Duodenal mucosa (tissue), 2 donors: ENCODE results near the gene COL9A1.

Experiments used
- H3K27ac ChIP-seq: one replicate; pipeline ENCODE4 v1.7.0; 2013; ENCODE audit warnings: low read depth, low read length
- H3K27me3 ChIP-seq, 2 donors: one replicate each; pipeline ENCODE4 v1.7.0; 2013; ENCODE audit warnings: low read length in 2 of 2, control low read depth in 1 of 2; ENCODE audit not compliant: insufficient read depth in 2 of 2, control insufficient read depth in 1 of 2
- H3K36me3 ChIP-seq, 2 donors: one replicate each; pipeline ENCODE4 v1.7.0; 2013; ENCODE audit warnings: low read length in 2 of 2, control low read depth in 1 of 2; ENCODE audit not compliant: insufficient read depth in 2 of 2, control insufficient read depth in 1 of 2
- H3K4me1 ChIP-seq, 2 donors: one replicate each; pipeline ENCODE4 v1.7.0; 2013; ENCODE audit warnings: low read length in 2 of 2, control low read depth in 1 of 2; ENCODE audit not compliant: insufficient read depth in 2 of 2, control insufficient read depth in 1 of 2
- H3K4me3 ChIP-seq, 2 donors: one replicate each; pipeline ENCODE4 v1.7.0; 2013; ENCODE audit warnings: low read length in 2 of 2, low read depth in 1 of 2
- H3K9ac ChIP-seq, 2 donors: one replicate each; pipeline ENCODE4 v1.7.0; 2013; ENCODE audit warnings: low read length in 2 of 2, low read depth in 1 of 2
- H3K9me3 ChIP-seq, 2 donors: one replicate each; pipeline ENCODE4 v1.7.0; 2013; ENCODE audit warnings: low read length in 2 of 2, control low read depth in 1 of 2; ENCODE audit not compliant: control insufficient read depth in 1 of 2

Gene COL9A1

DNA sequence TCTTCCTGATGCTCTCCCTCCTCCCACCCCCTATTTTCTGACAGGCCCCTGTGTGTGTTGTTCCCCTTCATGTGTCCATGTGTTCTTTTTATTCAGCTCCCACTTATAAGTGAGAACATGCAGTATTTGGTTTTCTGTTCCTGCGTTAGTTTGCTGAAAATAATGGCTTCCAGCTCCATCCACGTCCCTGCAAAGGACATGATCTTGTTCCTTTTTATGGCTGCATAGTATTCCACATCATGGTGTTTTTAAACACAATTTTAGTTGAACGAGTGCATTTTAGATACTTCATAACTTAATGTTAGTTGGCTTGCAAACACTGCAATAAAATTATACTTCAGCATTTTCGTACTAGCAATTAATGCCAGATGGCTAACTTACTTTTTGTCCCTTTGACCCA is 28.5 kb downstream of the COL9A1 start:
- Histone ChIP-seq H3K4me1 (no peaks in the 10 kb centered on the region), H3K4me3 (no peak overlapping the region), H3K9me3 (no peaks in the 10 kb centered on the region), H3K27ac (no peak overlapping the region), H3K9ac (no peak overlapping the region), H3K36me3 (no peaks in the 10 kb centered on the region), H3K27me3 (peaks cover 0 to 9% of the 10 kb centered on the region in 2 donors)

DNA sequence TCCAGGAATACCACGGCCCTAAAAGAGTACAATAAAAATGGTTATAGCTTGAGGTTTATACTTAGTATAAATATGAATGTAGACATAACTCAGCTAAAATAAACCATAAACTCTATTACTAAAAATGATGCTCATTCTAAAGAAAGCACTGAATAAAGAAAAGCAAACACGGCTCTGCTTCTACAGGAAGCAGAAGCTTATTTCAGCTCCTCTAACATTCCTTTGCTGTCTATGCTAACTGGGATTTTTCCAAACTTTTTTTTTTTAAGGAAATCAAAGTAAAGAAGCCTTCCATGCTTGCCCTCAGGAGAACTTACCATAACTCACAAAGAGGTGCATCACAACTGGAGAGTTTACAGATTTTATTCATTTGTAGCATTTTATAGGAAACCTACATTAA is 30.8 kb downstream of the COL9A1 start:
- Histone ChIP-seq H3K4me3 (no peak overlapping the region), H3K9me3 (no peaks in the 10 kb centered on the region), H3K9ac (no peak overlapping the region), H3K4me1 (no peaks in the 10 kb centered on the region), H3K36me3 (no peaks in the 10 kb centered on the region), H3K27ac (no peak overlapping the region), H3K27me3 (peaks cover 0 to 9% of the 10 kb centered on the region in 2 donors)

DNA sequence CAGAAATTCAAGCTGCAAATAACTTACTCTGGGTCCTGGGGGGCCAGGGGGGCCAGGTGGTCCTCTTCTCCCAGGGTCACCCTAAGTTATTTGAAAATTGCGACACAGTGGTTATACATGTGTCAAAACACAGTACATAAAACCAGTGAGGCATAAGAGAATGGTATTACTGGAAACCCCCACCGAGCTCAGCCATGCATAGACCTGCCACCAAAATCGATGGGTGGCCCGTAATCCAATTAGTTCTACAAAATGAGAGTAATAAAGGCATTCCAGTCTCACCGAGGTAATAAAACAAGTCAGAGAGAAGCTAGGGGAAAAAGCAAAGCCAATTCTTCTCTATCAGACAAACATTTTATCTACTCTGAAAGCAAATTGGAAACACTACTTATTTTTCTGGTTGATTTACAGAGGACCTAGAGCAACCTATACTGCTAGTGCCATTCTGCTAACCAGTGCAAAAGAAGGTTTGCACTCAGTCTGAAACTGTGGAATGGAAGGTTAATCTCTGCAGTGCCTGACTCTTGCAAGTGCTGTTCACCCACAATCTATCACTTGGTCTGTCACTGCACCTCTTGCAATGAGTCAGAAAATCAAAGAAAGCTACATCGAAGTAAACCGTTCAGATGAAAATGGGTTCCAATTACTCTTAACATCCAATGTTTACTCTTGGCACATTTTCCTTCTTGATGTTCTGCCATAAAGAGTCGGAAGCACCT is 32.4 kb downstream of the COL9A1 start:
- H3K36me3 ChIP-seq, result no peaks in the 10 kb centered on the region
- no peak overlapping the region for H3K9ac ChIP-seq
- H3K9me3 ChIP-seq, result no peaks in the 10 kb centered on the region
- no peaks in the 10 kb centered on the region for H3K4me1 ChIP-seq
- no peak overlapping the region for H3K27ac ChIP-seq
- no peak overlapping the region for H3K4me3 ChIP-seq
- peaks cover 0 to 4% of the 10 kb centered on the region in 2 donors for H3K27me3 ChIP-seq

DNA sequence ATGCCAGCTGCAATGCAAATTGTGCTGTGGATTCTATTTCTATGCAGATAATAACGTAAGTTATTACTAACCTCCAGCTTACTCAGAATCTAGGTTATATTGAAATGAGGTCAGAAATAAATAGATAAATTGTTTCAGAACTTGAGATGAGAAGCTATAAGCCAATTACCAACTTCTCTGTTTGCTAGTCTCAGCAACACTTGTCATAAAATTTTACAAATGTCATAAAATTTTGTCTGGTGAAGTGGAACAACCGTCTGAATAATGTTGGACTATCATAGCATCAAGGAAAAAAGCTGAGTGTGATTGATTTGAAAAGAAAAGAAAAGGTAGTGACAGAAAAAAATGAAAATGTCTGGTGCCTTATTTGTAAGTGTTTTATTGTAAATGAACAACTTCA is 36.7 kb downstream of the COL9A1 start:
- H3K27me3 ChIP-seq, result peaks cover 0 to 4% of the 10 kb centered on the region in 2 donors
- no peaks in the 10 kb centered on the region for H3K9me3 ChIP-seq
- no peak overlapping the region for H3K9ac ChIP-seq
- H3K4me1 ChIP-seq, result no peaks in the 10 kb centered on the region
- no peaks in the 10 kb centered on the region for H3K36me3 ChIP-seq
- H3K4me3 ChIP-seq, result no peak overlapping the region
- H3K27ac ChIP-seq, result no peak overlapping the region

DNA sequence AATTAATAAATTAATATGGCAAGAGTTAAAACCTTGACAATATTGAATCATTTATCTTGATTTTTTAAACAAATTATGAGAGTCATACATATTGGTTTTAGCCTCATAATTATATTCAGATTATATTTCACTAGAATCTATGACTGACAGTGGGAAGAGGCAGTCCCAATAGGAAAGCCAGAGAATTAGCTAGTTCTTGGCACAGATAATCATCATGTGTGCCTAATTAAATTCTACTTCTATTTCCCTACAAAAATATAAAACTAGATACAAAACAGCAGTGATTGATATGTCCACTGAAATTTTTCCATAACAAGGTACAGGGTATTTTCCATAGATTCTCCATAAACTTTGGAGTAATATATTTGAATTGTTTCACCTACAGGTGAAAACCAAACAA is 38.6 kb downstream of the COL9A1 start:
- no peaks in the 10 kb centered on the region for H3K27me3 ChIP-seq
- no peak overlapping the region for H3K27ac ChIP-seq
- H3K9me3 ChIP-seq, result no peaks in the 10 kb centered on the region
- no peak overlapping the region for H3K4me3 ChIP-seq
- H3K9ac ChIP-seq, result no peak overlapping the region
- H3K36me3 ChIP-seq, result no peaks in the 10 kb centered on the region
- H3K4me1 ChIP-seq, result no peaks in the 10 kb centered on the region

DNA sequence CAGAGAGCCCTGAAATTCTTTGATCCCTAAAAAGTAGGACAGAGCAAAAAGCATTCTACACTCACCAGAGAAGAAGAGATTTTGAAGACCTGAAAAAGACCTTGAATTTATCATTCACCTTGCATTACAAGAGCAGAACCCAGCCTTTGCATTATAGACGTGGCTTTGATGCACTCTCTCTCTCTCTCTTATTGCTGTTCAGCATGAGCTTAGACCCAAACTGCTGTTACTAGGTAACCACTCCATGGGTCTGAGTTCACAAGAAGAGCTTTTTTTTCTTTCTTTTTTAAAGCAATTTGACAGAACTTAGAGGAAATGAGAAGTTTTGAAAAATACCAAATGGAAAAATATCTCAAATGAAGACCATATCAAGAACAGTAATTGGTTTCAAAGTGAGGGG is 44.4 kb downstream of the COL9A1 start:
- no peak overlapping the region for H3K9ac ChIP-seq
- H3K9me3 ChIP-seq, result no peaks in the 10 kb centered on the region
- H3K4me3 ChIP-seq, result no peak overlapping the region
- no peaks in the 10 kb centered on the region for H3K27me3 ChIP-seq
- H3K4me1 ChIP-seq, result no peaks in the 10 kb centered on the region
- H3K36me3 ChIP-seq, result no peaks in the 10 kb centered on the region
- no peak overlapping the region for H3K27ac ChIP-seq

DNA sequence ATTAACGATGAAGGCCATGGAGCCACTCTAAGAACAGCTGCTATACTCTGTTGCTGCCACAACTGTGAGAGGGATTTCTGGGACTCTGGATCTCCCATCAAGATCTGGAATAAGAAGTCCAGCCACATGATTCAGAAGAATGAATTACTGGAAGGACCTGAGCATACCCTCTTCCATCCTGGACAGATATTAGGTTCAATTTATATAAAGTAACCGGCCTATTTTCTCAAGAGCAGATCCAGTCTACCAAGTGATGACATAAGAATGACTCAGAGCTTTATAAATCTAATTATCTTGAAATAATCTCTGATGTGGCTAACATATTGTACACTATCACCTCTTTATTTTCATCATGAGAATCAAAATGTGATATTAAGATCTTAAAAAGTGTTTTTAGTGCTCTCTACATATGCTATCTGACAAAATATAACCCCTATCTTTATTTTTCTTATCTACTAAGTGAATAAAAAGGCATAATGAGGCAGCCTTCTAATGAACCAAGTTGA is 45.1 kb downstream of the COL9A1 start:
- Histone ChIP-seq H3K4me1 (no peaks in the 10 kb centered on the region), H3K27me3 (no peaks in the 10 kb centered on the region), H3K36me3 (no peaks in the 10 kb centered on the region), H3K27ac (no peak overlapping the region), H3K9me3 (no peaks in the 10 kb centered on the region), H3K9ac (no peak overlapping the region), H3K4me3 (no peak overlapping the region)

DNA sequence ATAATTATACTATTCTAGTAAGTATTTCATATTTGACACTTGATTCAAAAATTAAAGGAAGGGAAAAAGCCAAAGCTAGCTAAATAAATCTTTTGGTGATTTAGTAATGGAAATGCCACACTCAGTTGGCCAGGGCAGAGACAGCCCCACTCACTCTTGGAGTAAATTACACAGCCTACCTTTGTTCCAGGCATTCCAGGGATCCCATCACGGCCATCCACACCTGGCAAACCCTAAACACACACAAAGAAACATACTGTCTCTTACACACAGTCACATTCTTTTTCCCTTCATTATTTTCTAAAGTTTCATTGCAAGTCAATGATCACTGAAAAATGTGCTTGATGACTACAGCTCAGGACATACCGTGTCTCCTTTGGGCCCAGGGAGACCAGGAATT is 48.1 kb downstream of the COL9A1 start:
- Histone ChIP-seq H3K36me3 (no peaks in the 10 kb centered on the region), H3K27ac (no peak overlapping the region), H3K27me3 (no peaks in the 10 kb centered on the region), H3K9ac (no peak overlapping the region), H3K4me3 (no peak overlapping the region), H3K4me1 (no peaks in the 10 kb centered on the region), H3K9me3 (no peaks in the 10 kb centered on the region)

DNA sequence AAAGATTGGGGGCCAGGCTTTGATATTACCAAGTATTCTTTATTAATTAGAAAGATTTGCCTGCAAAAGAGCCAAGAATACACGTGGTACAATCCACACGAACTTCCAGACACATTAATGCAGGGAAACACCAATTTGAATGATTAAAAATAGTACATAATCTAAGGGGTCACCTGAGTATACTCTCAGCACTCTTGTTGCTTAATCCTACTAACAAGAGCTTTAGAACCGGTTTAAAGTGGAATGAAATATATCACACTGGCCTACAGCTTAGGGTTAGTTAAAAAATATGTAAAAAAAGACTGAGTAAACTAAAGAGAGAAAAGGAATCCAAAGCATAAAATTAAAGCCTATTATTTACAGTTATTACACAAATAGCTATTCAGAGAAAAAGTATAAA is 49.0 kb downstream of the COL9A1 start:
- Histone ChIP-seq H3K9me3 (no peaks in the 10 kb centered on the region), H3K27me3 (no peaks in the 10 kb centered on the region), H3K4me3 (no peak overlapping the region), H3K27ac (no peak overlapping the region), H3K36me3 (no peaks in the 10 kb centered on the region), H3K9ac (no peak overlapping the region), H3K4me1 (no peaks in the 10 kb centered on the region)

DNA sequence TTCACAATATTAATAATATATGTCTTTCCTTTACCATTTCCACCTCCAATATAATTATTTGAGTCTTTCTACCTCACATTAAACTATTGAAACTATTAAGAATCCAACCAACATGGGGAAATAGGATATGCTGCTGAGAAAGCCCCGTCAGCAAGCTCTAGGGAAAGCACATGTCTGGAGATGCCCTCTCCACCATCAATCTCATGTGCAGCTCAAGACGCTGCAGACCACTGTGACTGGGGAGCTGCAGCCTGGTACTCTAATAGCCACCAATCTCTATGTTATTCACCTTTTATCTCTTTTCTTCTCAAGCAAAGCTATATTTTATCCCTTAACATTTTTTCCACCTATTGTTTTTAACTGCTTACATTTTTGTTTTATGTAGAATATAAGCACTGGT is 50.3 kb downstream of the COL9A1 start:
- Histone ChIP-seq H3K4me3 (no peak overlapping the region), H3K27ac (no peak overlapping the region), H3K36me3 (no peaks in the 10 kb centered on the region)

More for the DNA sequence above, 50.3 kb downstream of the COL9A1 start:
- H3K9ac ChIP-seq, result no peak overlapping the region
- H3K9me3 ChIP-seq, result no peaks in the 10 kb centered on the region
- no peaks in the 10 kb centered on the region for H3K27me3 ChIP-seq
- no peaks in the 10 kb centered on the region for H3K4me1 ChIP-seq
